ENCODE data around the gene HIPK2. TPM values are rescaled to one million over a fixed set of nuclear protein-coding genes. Genes with fewer than 3 reads are reported as not detected.

HIPK2 gene
- total RNA-seq, 1 donor from 2014 or later: 23.0 TPM

- intact Hi-C loops (cut with micrococcal nuclease): no loop called here
Measured at GRCh38 chr7:139735912-139736595, 41.7 kb downstream of the HIPK2 start.

GRCh38 chr7:139735466-139735865 lies 42.3 kb downstream of the HIPK2 start:
- Mint-ChIP-seq H3K9me3 (no peaks in the 10 kb centered on the region), H3K4me1 (peaks cover 61% of the 10 kb centered on the region), H3K27me3 (no peaks in the 10 kb centered on the region), H3K27ac (no peak overlapping the region), H3K4me3 (no peak overlapping the region), H3K36me3 (ENCODE audit: low read depth) (peaks cover 7% of the 10 kb centered on the region)
- intact Hi-C loops (cut with micrococcal nuclease): no loop called here
- ATAC-seq (ENCODE audit: low read depth) (no peak), DNase-seq (no peak)
- ChIA-PET CTCF (no interaction called here), POLR2A (no interaction called here)
- no peak for TF ChIP-seq CTCF (IDR thresholded peaks at IDR 0.05)

More at GRCh38 chr7:139735912-139736595, 41.7 kb downstream of the HIPK2 start:
- peaks cover 56% of the 10 kb centered on the region for H3K4me1 Mint-ChIP-seq
- no peak for TF ChIP-seq CTCF (IDR thresholded peaks at IDR 0.05)
- H3K27me3 Mint-ChIP-seq: no peaks in the 10 kb centered on the region
- H3K27ac Mint-ChIP-seq: no peak overlapping the region
- DNase-seq: no peak
- POLR2A ChIA-PET: no interaction called here
- no peak overlapping the region for H3K4me3 Mint-ChIP-seq
- CTCF ChIA-PET: no interaction called here
- ATAC-seq (ENCODE audit: low read depth): no peak
- H3K9me3 Mint-ChIP-seq: no peaks in the 10 kb centered on the region
- peaks cover 7% of the 10 kb centered on the region for H3K36me3 Mint-ChIP-seq (ENCODE audit: low read depth)

GRCh38 chr7:139734395-139734794 lies 43.4 kb downstream of the HIPK2 start:
- POLR2A ChIA-PET: no interaction called here
- Mint-ChIP-seq H3K27me3 (no peaks in the 10 kb centered on the region), H3K27ac (no peak overlapping the region), H3K9me3 (no peaks in the 10 kb centered on the region), H3K4me3 (no peak overlapping the region), H3K4me1 (peaks cover 61% of the 10 kb centered on the region), H3K36me3 (ENCODE audit: low read depth) (peaks cover 2% of the 10 kb centered on the region)
- ATAC-seq (ENCODE audit: low read depth): no peak
- intact Hi-C loops (cut with micrococcal nuclease): loop anchor here (5.0 kb wide), 1 partner anchor 87 kb away; no protein-coding TSS in a partner anchor
- no peak for TF ChIP-seq CTCF (IDR thresholded peaks at IDR 0.05)
- CTCF ChIA-PET: interaction anchor here (1.2 kb wide), 1 partner anchor 88 kb away, joined by 4 read pairs; no protein-coding TSS in a partner anchor
- no peak for DNase-seq

- intact Hi-C loops (cut with micrococcal nuclease): loop anchor here (5.0 kb wide), 1 partner anchor 86 kb away; no protein-coding TSS in a partner anchor
- DNase-seq (no peak), ATAC-seq (ENCODE audit: low read depth) (no peak)
- ChIA-PET POLR2A (interaction anchor here (0.5 kb wide), 1 partner anchor 174 kb away, joined by 3 read pairs; no protein-coding TSS in a partner anchor), CTCF (interaction anchor here (1.2 kb wide), 1 partner anchor 88 kb away, joined by 4 read pairs; no protein-coding TSS in a partner anchor)
- no peaks in the 10 kb centered on the region for H3K9me3 Mint-ChIP-seq
- H3K4me1 Mint-ChIP-seq: peaks cover 60% of the 10 kb centered on the region
- TF ChIP-seq CTCF (IDR thresholded peaks at IDR 0.05): no peak
- H3K27ac Mint-ChIP-seq: no peak overlapping the region
- H3K36me3 Mint-ChIP-seq (ENCODE audit: low read depth): peaks cover 2% of the 10 kb centered on the region
- no peak overlapping the region for H3K4me3 Mint-ChIP-seq
- no peaks in the 10 kb centered on the region for H3K27me3 Mint-ChIP-seq
Measured at GRCh38 chr7:139733751-139734150, 44.0 kb downstream of the HIPK2 start.

- Mint-ChIP-seq H3K36me3 (ENCODE audit: low read depth) (peaks cover 3% of the 10 kb centered on the region), H3K4me3 (no peak overlapping the region), H3K4me1 (peaks cover 51% of the 10 kb centered on the region), H3K27ac (no peak overlapping the region), H3K27me3 (no peaks in the 10 kb centered on the region), H3K9me3 (no peaks in the 10 kb centered on the region)
- TF ChIP-seq CTCF (IDR thresholded peaks at IDR 0.05): no peak
- ChIA-PET POLR2A (no interaction called here), CTCF (no interaction called here)
- no peak for DNase-seq
- no peak for ATAC-seq (ENCODE audit: low read depth)
- intact Hi-C loops (cut with micrococcal nuclease): loop anchor here (5.0 kb wide), 1 partner anchor 85 kb away; no protein-coding TSS in a partner anchor
Measured at GRCh38 chr7:139732471-139733167, 45.2 kb downstream of the HIPK2 start.

Measured in activated B cell treated with CpG ODN at 0.5 μM for 24 hours (primary cell).